GM21723 (cell line): Measurements from ENCODE around the gene IMMP2L.
A peak's percentile ranks its signal among the peaks of the same experiment; 100 is the strongest.
"Not testable (repeated sequence)": the region's sequence is repeated elsewhere in the genome, so short reads cannot be mapped to it uniquely, and the experiment has no call there.

Source experiments
- ATAC-seq: cut with Tn5 transposase; IDR thresholded peaks from one replicate; pipeline ENCODE4 v1.9.1; 2021; ENCODE audit warnings: mild to moderate bottlenecking, moderate library complexity; ENCODE audit not compliant: unreplicated experiment

Gene IMMP2L

DNA sequence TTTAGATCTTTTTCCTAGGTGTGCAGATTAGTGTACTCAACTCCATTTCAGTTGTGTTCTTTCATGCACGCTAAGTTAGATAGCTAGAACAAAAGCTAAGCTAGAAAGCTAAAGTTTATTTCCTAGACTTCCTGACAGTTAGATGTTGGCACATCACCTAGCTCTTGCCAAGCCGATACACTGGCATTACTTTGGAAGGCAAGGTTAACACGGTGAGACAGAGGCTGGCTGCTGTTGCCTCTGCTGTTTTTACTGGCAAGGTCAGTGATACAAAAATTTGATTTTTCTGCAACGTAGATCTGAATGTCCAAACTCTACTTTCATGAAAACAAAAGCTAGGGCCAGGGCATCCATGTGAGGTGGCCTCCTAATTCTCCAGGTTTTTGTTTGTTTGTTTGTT is 203.4 kb downstream of the IMMP2L start:
- no peak for ATAC-seq

DNA sequence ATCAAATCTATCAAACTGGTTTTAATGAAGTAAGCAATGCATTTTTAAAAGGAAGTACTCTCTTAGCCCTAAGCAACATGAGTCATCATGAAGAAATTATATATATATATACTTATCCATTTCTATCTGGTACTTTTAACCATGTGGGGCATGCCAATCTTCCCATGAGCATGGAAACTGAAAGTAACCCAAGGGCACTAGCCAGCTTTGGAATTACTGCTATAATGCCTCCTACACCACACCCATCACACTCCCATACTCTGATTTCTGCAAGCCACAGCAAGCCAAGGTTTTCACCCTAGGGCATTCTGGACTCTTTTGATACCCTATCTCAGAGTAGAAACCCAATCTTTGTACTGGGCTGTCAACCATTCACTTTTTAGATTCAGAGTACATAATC is 204.6 kb downstream of the IMMP2L start:
- ATAC-seq, result no peak

DNA sequence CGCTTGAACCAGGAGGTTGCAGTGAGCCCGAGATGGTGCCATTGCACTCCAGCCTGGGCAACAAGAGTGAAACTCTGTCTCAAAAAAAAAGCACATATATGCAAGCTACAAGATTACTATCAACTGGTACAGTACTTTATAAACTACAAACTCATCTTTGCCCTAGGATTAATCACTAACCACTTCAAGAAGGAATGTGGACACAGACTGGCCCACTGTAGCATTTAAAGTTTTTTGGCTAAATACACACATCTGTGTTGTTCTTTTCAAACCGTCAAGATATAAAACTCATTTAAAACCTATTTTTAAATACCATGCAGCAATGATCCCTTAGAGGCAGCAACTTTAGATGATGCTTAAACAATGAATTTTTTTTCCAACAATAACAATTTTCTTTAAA is 205.4 kb downstream of the IMMP2L start:
- ATAC-seq, result no peak

DNA sequence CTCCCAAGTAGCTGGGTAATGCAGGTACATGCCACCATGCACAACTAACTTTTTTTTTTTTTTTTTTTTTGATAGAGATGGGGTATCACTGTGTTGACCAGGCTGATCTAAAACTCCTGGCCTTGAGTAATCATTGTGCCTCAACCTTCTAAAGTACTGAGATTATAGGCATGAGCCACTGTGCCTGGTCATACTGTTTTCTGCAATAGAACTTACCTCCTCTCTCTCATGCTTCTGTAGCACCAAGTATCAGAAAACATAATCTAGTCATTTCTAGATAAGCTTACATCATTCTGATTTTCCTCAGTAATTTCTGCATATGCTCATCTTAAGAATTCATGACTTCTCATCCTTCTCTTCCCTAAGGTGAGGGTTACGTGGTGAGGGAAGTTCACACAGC is 210.0 kb downstream of the IMMP2L start:
- ATAC-seq, result no peak

DNA sequence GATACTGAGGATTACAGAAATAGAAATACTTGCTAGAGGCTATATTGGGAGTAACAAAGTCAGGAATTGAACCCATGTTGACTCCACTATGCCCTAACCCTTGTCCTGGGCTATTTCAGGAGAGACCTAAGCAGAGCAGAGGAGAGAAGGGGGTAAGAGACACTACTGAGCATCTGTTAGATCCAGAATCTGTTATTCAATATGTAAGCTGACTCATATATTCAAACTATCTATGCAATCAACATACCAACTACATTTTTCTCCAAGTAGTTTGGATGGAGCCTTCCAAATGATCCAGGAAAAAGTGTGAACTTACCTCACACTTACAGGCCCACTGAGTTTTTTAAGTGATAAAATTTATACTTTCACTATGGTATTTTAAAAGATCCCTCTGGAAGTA is 216.1 kb downstream of the IMMP2L start:
- ATAC-seq, result no peak

DNA sequence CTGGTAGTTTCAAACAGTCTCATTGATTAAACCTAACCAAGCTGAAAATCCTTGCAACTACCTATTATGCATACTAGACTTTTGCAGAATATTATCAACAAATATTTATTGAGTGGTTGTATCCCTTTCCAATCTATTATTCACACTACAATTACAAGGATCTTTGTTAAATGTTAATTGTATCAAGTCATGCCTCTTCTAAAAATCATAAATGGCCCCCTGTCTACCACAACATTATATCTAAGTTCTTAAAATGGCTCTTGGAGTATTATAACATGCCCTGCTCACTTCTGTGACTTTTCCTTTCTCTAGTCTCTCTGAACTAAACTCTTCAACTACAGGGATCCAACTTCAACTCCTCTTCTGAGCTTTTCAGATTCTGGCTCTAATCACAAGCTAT is 219.3 kb downstream of the IMMP2L start:
- ATAC-seq, result no peak

DNA sequence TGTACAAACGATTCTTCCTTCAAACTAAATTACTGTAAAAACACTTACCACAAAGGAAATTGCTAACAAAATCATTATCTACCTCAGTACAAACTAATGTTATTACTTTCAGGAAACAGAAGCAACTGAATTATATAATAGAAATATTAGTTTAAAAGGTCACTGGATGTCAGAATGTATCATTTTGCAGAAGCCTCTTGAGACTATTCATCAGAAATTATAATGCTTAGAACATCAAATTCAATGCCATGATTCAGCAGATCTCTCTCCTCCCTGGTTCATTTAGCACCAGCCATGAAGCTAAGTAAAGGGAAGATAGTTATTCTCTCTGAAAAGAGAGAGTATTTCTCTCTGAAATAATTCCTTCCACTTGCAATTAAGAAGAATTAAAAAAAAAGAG is 223.3 kb downstream of the IMMP2L start:
- ATAC-seq, result no peak

DNA sequence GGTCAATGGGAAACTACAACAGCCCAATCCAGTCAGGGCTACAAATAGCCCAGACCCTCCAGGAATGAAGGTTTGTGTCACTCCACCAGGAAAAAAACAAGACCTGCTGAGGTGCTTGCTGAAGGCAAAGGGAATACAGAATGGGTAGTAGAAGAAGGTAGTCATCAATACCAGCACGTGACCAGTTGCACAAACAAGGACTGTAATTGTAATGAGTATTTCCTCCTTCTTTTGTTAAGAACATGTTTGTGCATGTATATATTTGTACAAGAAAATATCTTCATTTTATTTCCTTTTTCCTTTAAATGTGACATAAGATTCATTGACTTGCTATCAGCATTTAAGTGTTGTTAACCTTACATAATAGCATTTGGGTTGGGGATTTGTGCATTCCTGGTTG is 229.3 kb downstream of the IMMP2L start:
- no peak for ATAC-seq

DNA sequence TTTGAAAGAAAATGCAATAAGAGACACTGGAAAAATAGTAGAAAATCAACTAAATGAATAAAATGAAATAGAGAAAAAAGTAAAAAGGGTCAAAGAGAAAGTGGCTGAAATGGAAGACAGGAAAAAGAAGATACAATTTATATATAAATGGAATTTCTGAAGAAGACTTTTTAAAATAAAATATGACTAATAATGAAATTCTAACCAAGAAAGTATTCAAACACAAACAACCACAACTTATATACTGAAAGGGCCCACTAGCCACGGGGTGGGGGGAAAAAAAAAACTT is 232.1 kb downstream of the IMMP2L start:
- no peak for ATAC-seq

DNA sequence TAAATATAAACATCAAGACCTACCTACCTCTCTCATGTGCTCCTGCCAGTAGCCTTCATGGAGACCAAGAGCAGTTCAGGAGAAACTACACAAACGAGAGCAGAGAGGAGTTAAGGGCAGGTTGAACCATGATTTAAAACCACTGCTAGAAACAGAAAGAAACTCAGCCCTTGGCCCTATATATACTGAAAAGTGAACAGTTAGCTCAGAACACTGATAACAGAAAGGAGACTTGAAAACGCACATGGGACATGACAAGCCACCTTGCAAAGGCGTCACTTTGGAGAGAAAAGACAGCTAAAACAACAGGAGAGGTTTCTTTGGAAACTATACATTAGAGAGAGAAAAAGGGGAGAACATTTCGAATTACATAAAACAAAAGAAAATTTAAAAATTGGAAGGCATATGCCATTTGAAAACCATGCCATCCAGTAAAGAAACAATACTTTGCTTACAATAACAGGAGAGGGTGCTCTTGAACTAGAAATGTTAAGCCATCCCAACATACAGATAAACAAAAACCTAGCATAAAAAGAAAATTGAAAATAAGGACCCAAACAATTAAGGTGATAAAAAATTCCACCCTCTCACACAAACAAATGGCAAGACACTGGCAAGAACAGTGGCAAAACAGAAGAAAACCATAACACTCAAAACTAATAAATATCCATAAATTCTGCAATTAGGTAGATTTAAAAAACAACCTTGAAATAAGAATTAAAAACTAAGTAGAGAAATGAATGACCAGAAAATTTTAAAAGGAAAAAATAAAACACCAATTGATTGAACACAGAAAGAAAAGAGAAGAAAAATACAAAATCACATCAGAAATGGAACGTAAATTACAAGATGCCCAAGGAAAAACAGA is 232.7 kb downstream of the IMMP2L start:
- peak; percentile 81 for ATAC-seq

DNA sequence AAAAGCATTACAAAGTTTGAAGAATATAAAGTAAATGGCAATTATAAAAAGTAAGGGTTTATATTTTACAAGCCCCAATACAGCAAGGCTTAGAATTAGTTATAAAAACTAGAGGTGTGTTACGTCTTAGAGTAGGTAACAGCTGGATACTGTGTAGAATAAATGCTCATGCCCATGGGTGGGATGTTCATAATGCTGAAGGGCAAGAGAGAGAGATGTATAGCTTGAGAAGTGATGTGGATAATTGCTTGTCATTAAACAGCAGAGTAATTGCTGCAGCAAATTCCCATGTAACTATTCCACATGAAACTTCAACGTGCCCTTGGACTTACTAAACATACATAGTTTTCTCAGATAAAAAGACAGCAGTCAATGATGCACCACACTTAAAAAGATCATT is 233.8 kb downstream of the IMMP2L start:
- ATAC-seq, result no peak

DNA sequence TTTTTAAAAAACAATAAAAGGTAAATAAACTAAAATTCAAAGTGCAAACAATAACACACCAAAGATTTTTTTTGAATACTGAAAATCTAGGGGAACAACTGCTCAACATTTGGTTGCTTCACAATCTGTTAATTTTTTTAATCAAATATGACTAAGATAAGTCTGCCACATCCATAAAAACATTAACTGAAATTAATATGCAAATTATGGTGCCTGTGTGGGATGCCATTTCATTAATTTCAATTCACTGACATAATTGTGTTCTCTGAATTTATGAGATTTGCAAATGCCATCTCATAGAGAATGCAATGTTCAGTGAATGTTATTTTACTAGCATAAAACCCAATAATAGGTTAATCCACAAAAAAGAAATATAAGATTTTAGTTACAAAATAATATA is 237.5 kb downstream of the IMMP2L start:
- no peak for ATAC-seq

DNA sequence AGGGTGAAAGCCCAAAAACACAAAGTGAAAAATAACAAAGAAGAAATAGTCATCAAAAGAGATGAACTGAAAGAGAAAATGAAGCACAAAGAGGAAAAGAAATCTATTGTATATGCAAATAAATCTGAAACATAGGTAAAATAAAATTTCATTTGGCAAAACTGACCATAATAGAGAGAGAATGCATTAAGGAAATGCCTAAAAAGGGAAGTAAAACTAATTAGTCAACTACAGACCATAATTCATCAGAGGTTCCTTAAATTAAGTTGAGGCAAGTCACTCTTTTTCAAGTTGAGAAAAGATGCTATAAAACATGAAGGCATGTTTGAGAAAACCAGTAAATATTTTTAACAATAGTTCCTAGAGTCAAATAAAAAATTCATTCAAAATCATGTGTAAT is 238.1 kb downstream of the IMMP2L start:
- ATAC-seq, result peak; percentile 46

DNA sequence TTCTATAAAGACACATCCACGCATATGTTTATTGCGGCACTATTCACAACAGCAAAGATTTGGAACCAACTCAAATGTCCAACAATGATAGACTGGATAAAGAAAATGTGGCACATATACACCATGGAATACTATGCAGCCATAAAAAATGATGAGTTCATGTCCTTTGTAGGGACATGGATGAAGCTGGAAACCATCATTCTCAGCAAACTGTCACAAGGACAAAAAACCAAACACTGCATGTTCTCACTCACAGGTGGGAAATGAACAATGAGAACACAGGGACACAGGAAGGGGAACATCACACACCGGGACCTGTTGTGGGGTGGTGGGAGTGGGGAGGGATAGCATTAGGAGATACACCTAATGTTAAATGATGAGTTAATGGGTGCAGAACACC is 238.6 kb downstream of the IMMP2L start:
- not testable (repeated sequence) for ATAC-seq

DNA sequence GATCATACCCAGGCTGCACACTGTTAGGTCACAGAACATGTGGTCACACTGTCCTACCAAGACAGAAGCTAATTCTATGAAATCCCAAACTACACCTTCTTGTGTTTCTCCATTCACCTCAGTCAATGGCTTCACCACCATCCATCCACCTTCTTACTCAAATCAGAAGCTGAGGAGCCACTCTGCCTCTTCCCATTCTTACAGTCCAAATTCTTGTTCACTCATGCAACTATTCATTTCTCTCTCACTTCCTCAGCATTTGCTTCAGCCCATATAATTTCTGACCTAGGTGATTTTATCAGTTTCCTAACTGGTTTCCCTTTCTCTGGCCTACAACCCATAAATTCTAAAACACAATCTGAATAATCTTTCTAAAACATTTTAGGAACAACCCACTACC is 242.2 kb downstream of the IMMP2L start:
- ATAC-seq, result no peak

DNA sequence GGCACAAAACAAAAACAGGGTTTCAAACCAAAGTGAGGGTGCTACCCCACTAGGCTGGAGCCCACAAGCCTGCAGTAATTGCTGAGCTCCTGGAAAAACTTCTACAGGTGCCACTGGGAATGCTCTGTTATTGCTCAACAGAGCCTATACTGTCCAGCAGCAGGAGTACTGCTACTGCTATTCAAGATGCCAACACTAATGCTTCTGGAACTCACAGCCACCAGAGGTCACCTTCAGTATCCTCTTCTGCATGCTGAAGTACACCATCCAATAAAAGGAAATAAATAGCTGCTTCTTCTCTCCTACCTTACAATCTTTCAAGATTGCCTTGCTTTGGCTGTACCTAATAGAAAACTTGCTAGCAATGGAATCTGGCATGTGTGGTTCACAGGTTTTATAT is 249.3 kb downstream of the IMMP2L start:
- no peak for ATAC-seq

DNA sequence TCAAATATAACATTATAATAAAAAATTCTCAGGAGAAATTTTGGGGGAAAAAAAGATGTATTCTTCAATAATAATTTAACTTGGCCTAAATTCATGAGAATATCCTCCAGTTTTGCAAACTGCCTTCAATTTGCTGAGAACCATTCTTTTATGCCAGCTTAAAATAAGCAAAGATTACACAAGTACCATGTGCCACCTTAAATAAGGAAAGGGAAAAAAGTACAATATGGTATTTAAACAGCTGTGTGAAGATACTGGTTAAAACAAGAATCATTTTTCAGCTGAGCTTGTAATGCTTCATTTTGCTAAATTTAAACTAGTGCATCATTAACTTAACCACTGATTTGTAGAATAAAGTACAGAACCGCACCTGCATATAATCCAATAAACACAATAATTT is 253.6 kb downstream of the IMMP2L start:
- ATAC-seq, result no peak

DNA sequence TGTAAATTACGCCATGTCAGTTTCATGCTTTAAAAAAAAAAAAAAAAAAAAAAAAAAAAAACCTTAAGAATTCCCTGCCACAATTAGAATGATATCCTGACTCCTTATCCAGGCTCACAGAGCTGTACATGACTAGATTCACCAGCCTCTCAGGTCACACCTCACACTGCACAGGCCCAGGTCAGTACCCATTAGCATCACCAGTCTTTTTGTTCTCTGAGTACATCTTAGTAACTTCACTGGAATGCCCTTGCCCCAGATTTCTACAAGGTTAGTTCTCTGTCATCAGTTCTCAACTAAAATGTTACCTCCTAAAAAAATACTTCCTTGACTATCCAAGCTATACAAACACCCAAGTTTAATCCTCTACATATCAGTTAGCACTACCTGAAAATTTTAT is 260.4 kb downstream of the IMMP2L start:
- ATAC-seq, result no peak

DNA sequence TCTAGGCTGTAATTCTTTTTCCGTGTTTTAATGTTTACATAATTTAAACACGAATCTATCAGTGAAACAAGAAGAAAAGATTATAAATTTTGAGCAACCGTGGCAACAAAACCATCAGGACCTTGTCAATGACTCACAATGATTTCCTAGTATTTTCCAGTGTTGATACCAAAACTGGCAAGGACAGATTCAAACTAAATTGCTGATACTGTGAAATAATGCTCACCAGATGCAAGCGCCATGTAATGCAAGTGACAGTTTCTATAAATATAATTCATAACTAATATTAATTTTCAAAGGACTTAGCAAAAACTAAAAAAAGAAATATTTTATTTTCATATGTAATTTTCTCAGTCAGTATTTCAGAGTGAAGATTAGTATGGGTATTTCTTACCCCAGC is 267.8 kb downstream of the IMMP2L start:
- ATAC-seq, result no peak

DNA sequence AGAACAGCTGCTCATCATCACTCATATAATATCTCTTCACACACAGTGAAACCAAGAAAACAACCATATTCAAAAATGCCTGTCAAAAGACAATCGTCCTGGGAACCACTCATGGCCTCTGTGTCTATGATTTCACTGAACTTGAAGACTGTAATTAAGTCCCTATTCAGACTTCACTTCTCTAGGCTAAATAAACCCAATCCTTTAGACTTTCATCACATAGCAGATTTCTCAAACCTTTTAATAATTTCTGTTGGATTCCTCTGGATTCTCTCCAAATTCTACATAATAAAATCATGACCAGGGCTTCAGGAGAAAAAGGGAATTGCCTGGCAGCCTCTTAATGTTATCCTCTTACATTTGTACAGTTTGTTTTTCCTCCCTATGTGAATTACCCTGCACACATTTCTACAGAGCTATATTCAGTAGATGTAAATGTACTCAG is 270.2 kb downstream of the IMMP2L start:
- ATAC-seq, result no peak

DNA sequence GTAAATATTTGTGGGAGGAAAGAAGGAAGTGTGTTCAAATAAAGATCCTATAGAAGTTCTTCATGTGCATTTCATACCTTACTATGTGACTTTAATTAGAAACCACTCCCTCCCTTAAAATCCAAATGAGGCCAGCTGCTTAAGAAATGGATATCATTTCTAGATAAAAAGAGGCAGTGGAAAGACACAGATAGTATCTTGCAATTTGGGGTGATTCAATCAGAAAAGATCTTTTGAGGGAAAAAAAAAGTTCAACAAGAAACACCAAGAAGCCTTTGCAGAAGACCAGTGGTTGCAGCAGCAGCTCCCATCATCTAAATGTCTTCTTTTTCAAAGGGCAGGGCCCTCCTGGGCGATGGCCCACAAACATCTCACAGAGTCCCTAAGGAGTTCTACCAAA is 271.3 kb downstream of the IMMP2L start:
- no peak for ATAC-seq

DNA sequence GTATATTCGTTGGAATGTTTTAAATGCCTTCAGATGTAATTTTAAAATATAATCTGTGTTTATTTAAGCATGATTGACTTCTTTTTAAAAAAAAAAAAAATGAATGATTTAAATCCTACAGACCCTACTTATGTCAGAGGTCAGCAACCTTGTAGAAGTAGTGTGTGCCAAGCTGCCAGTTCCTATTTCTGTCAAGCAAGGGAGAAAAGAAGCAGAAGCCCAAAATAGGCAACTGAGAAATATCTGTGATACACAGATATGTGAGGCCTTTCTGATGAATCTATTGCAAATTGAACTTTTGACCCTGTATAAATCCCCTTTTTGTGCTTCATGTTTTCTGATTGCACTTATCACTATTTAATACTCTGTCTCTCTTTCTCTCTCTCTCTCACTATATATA is 271.9 kb downstream of the IMMP2L start:
- no peak for ATAC-seq

DNA sequence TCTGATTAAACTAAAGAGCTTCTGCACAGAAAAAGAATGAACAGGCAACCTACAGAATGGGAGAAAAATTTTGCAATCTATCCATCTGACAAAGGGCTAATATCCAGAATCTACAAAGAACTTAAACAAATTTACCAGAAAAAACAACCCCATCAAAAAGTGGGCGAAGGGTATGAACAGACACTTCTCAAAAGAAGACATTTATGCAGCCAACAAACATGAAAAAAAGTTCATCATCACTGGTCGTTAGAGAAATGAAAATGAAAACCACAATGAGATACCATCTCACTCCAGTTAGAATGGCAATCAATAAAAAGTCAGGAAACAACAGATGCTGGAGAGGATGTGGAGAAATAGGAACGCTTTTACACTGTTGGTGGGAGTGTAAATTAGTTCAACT is 273.9 kb downstream of the IMMP2L start:
- ATAC-seq, result not testable (repeated sequence)
